ENCODE results near the gene GPR137C. TPM values are rescaled to one million over a fixed set of nuclear protein-coding genes. Genes with fewer than 3 reads are reported as not detected.

GPR137C gene
- total RNA-seq, 1 experiment from 2014 or later: 4.3 TPM

GRCh38 chr14:52660325-52660724, 107.7 kb downstream of the GPR137C start:
- Mint-ChIP-seq H3K4me3 (no peak overlapping the region), H3K4me1 (peaks cover 9 to 14% of the 10 kb centered on the region in 2 experiments), H3K27ac (no peak overlapping the region), H3K36me3 (ENCODE audit: insufficient read depth in 1 of 3, low read depth in 3 of 3) (peaks cover 9 to 19% (median 11%) of the 10 kb centered on the region in 3 experiments; a peak in 6 of 7 replicates), H3K27me3 (ENCODE audit: low read depth) (no peaks in the 10 kb centered on the region), H3K9me3 (no peaks in the 10 kb centered on the region)
- Histone ChIP-seq H3K27me3 (ENCODE audit: insufficient read depth, low read length) (no peaks in the 10 kb centered on the region), H3K18ac (ENCODE audit: insufficient read length, low read depth, low read length) (no peak overlapping the region), H3K9me3 (ENCODE audit: control insufficient read depth, low read depth, low read length) (no peaks in the 10 kb centered on the region), H3K4ac (ENCODE audit: low read depth, low read length) (no peak overlapping the region), H2BK120ac (ENCODE audit: low read depth, low read length, poor library complexity, severe bottlenecking) (no peak overlapping the region), H3K4me2 (ENCODE audit: insufficient read depth, insufficient read length, low read length) (no peak overlapping the region), H2BK20ac (ENCODE audit: low read depth, low read length, poor library complexity, severe bottlenecking) (no peak overlapping the region), H3K23me2 (ENCODE audit: insufficient read length, low read depth, low read length, poor library complexity, severe bottlenecking) (no peaks in the 10 kb centered on the region), H4K91ac (ENCODE audit: insufficient read length, low read depth, low read length) (no peak overlapping the region), H3K4me1 (ENCODE audit: insufficient read depth, low read length) (no peaks in the 10 kb centered on the region), H2BK15ac (ENCODE audit: low read depth, low read length) (no peak overlapping the region), H2BK12ac (ENCODE audit: insufficient read length, low read depth, low read length) (no peak overlapping the region), H4K20me1 (ENCODE audit: control insufficient read depth, insufficient read depth, insufficient read length) (no peaks in the 10 kb centered on the region), H3K14ac (ENCODE audit: insufficient read depth, low read length) (no peak overlapping the region), H3K56ac (ENCODE audit: insufficient read length, low read depth, low read length) (no peak overlapping the region), H2BK5ac (ENCODE audit: insufficient read length, low read length) (no peak overlapping the region), H3T11ph (ENCODE audit: low read length) (no peak overlapping the region), H3K23ac (ENCODE audit: insufficient read length, low read depth, low read length) (no peak overlapping the region), H2AK5ac (ENCODE audit: insufficient read length, low read length) (no peak overlapping the region), H4K5ac (ENCODE audit: insufficient read length, low read depth, low read length) (no peak overlapping the region), H3K79me1 (ENCODE audit: insufficient read depth, low read depth, low read length, poor library complexity, severe bottlenecking) (no peaks in the 10 kb centered on the region), H3K79me2 (ENCODE audit: insufficient read depth, low read length) (no peaks in the 10 kb centered on the region), H4K8ac (replicated peaks; ENCODE audit: insufficient read length, low read depth, low read length) (no peak overlapping the region), H2AFZ (ENCODE audit: low read length) (no peak overlapping the region), H3K9ac (ENCODE audit: extremely low read depth, insufficient read length, low read length) (no peak overlapping the region), H3K27ac (ENCODE audit: insufficient read length, low read depth, low read length) (no peak overlapping the region)
- no peak for DNase-seq
- no peak for TF ChIP-seq CTCF (conservative IDR thresholded peaks at IDR 0.05)

All from H9 (cell line).